Common myeloid progenitor, CD34-positive (primary cell): ENCODE measurements around the gene KCNQ5.

Experiments
- CTCF ChIA-PET: fragments of 350-600 bp; sonication (Branson Sonifier 250); formaldehyde crosslinking; loops from one replicate; lab custom pipeline; 2021; ENCODE audit warnings: antibody characterized with exemption; lab: Charles Lee
- POLR2A ChIA-PET: fragments of 350-600 bp; sonication (Branson Sonifier 250); formaldehyde crosslinking; loops from one replicate; lab custom pipeline; 2021; ENCODE audit warnings: antibody characterized with exemption; lab: Charles Lee
- DNase-seq, 3 donors: peaks; one replicate each; pipeline versions ENCODE4 v3.0.0 to v3.0.0-alpha.2; 2013
- H3K27ac ChIP-seq, 2 experiments: 1 replicate in 1 of 2; 2 replicates in 1 of 2; pipeline ENCODE4 v1.7.0; 2013; ENCODE audit warnings: inconsistent platforms in 2 of 2, low read length in 2 of 2, mild to moderate bottlenecking in 2 of 2, low read depth in 1 of 2, moderate library complexity in 1 of 2; ENCODE audit not compliant: severe bottlenecking in 2 of 2, insufficient read depth in 1 of 2, poor library complexity in 1 of 2
- H3K27me3 ChIP-seq, 5 experiments: replicated peaks in 2 of 5; 1 replicate in 3 of 5; 2 replicates in 2 of 5; pipeline versions ENCODE4 v1.6.1 to v1.7.0; 2013; ENCODE audit warnings: low read length in 4 of 5, mild to moderate bottlenecking in 2 of 5, moderate library complexity in 2 of 5, inconsistent platforms in 1 of 5; ENCODE audit not compliant: insufficient read depth in 5 of 5, control insufficient read depth in 4 of 5
- H3K36me3 ChIP-seq, 4 experiments: 1 replicate in 2 of 4; 2 replicates in 2 of 4; pipeline versions ENCODE4 v1.6.1 to v1.7.0; 2013; ENCODE audit warnings: low read length in 3 of 4, control low read depth in 1 of 4, mild to moderate bottlenecking in 1 of 4; ENCODE audit not compliant: control insufficient read depth in 4 of 4, insufficient read depth in 4 of 4
- H3K4me1 ChIP-seq, 4 experiments: 1 replicate in 3 of 4; 2 replicates in 1 of 4; pipeline versions ENCODE4 v1.6.1 to v1.7.1; 2013; ENCODE audit warnings: low read length in 3 of 4, mild to moderate bottlenecking in 3 of 4, control low read depth in 1 of 4, inconsistent platforms in 1 of 4, moderate library complexity in 1 of 4; ENCODE audit not compliant: control insufficient read depth in 4 of 4, insufficient read depth in 4 of 4; ENCODE audit errors: control extremely low read depth in 1 of 4
- H3K4me3 ChIP-seq, 7 experiments: 1 replicate in 4 of 7; 2 replicates in 3 of 7; pipeline versions ENCODE4 v1.5.1 to v1.7.0; 2013; ENCODE audit warnings: mild to moderate bottlenecking in 7 of 7, low read length in 6 of 7, moderate library complexity in 6 of 7, inconsistent platforms in 2 of 7, low read depth in 2 of 7, control low read depth in 1 of 7; ENCODE audit not compliant: insufficient read depth in 4 of 7, control insufficient read depth in 1 of 7; ENCODE audit errors: extremely low read depth in 1 of 7
- H3K9me3 ChIP-seq, 5 experiments: 1 replicate in 4 of 5; 2 replicates in 1 of 5; pipeline versions ENCODE4 v1.6.1 to v1.7.1; 2013; ENCODE audit warnings: low read length in 4 of 5, mild to moderate bottlenecking in 2 of 5, inconsistent platforms in 1 of 5, low read depth in 1 of 5, moderate library complexity in 1 of 5; ENCODE audit not compliant: control insufficient read depth in 4 of 5, insufficient read depth in 2 of 5; ENCODE audit errors: control extremely low read depth in 1 of 5
- WGBS: methylation state at CpG from one replicate; pipeline ENCODE4 v1.1.5; 2013; ENCODE audit not compliant: insufficient coverage; 5-methylcytosine and 5-hydroxymethylcytosine counted together

The KCNQ5 gene

GRCh38 chr6:72674842-72675241 is 53.0 kb downstream of the KCNQ5 start:
- Histone ChIP-seq H3K27ac (no peak overlapping the region), H3K9me3 (no peaks in the 10 kb centered on the region), H3K36me3 (peaks cover 0 to 4% (median 0%) of the 10 kb centered on the region in 4 experiments), H3K4me3 (no peak overlapping the region), H3K27me3 (no peaks in the 10 kb centered on the region), H3K4me1 (no peaks in the 10 kb centered on the region)
- no CpG with 5 or more reads among the region's 1 CpG for WGBS
- ChIA-PET CTCF (no interaction called here), POLR2A (no interaction called here)
- no peak for DNase-seq

GRCh38 chr6:72675396-72675795 is 53.5 kb downstream of the KCNQ5 start:
- no peaks in the 10 kb centered on the region for H3K27me3 ChIP-seq
- 100% methylated on average over 1 of the region's 1 CpG for WGBS

GRCh38 chr6:72676995-72677394 is 55.1 kb downstream of the KCNQ5 start:
- no CpG with 5 or more reads among the region's 3 CpGs for WGBS
- POLR2A ChIA-PET = no interaction called here
- CTCF ChIA-PET = no interaction called here

More at GRCh38 chr6:72675396-72675795, 53.5 kb downstream of the KCNQ5 start:
- Histone ChIP-seq H3K27ac (no peak overlapping the region), H3K4me1 (no peaks in the 10 kb centered on the region), H3K9me3 (no peaks in the 10 kb centered on the region), H3K36me3 (peaks cover 0 to 4% (median 0%) of the 10 kb centered on the region in 4 experiments), H3K4me3 (no peak overlapping the region)
- POLR2A ChIA-PET = no interaction called here
- CTCF ChIA-PET = no interaction called here
- DNase-seq = no peak

GRCh38 chr6:72677740-72678139 is 55.9 kb downstream of the KCNQ5 start:
- Histone ChIP-seq H3K9me3 (no peaks in the 10 kb centered on the region), H3K4me3 (no peak overlapping the region), H3K36me3 (peaks cover 0 to 10% (median 0%) of the 10 kb centered on the region in 4 experiments), H3K27me3 (no peaks in the 10 kb centered on the region), H3K27ac (no peak overlapping the region), H3K4me1 (no peaks in the 10 kb centered on the region)
- ChIA-PET POLR2A (no interaction called here), CTCF (no interaction called here)
- 100% methylated on average over 1 of the region's 1 CpG for WGBS
- DNase-seq = no peak

More at GRCh38 chr6:72676995-72677394, 55.1 kb downstream of the KCNQ5 start:
- H3K4me3 ChIP-seq = no peak overlapping the region
- no peaks in the 10 kb centered on the region for H3K4me1 ChIP-seq
- H3K36me3 ChIP-seq = peaks cover 0 to 8% (median 0%) of the 10 kb centered on the region in 4 experiments
- H3K27ac ChIP-seq = no peak overlapping the region
- no peaks in the 10 kb centered on the region for H3K27me3 ChIP-seq
- DNase-seq = no peak
- no peaks in the 10 kb centered on the region for H3K9me3 ChIP-seq

- Histone ChIP-seq H3K9me3 (no peaks in the 10 kb centered on the region), H3K36me3 (peaks cover 0 to 21% (median 1%) of the 10 kb centered on the region in 4 experiments), H3K27me3 (no peaks in the 10 kb centered on the region), H3K4me3 (no peak overlapping the region), H3K27ac (no peak overlapping the region), H3K4me1 (no peaks in the 10 kb centered on the region)
- POLR2A ChIA-PET = no interaction called here
- 89% methylated on average over 3 of the region's 3 CpGs for WGBS
- DNase-seq = no peak
- CTCF ChIA-PET = interaction anchor here (1.5 to 1.6 kb wide), 3 partner anchors 10 to 68 kb away, joined by 3 to 4 read pairs (median 3); no protein-coding TSS in a partner anchor
Observed at GRCh38 chr6:72683797-72684196, 61.9 kb downstream of the KCNQ5 start.

GRCh38 chr6:72689107-72689954 is 67.5 kb downstream of the KCNQ5 start:
- Histone ChIP-seq H3K9me3 (no peaks in the 10 kb centered on the region), H3K27me3 (no peaks in the 10 kb centered on the region), H3K4me1 (no peaks in the 10 kb centered on the region), H3K4me3 (no peak overlapping the region), H3K36me3 (peaks cover 0 to 11% (median 1%) of the 10 kb centered on the region in 4 experiments), H3K27ac (no peak overlapping the region)
- CTCF ChIA-PET = interaction anchor here (2.3 kb wide), 1 partner anchor 9 kb away, joined by 8 read pairs; no protein-coding TSS in a partner anchor
- WGBS = 100% methylated on average over 4 of the region's 7 CpGs
- POLR2A ChIA-PET = no interaction called here
- no peak for DNase-seq

GRCh38 chr6:72691249-72691648 is 69.4 kb downstream of the KCNQ5 start:
- CTCF ChIA-PET = no interaction called here
- no peaks in the 10 kb centered on the region for H3K9me3 ChIP-seq

More at GRCh38 chr6:72691249-72691648, 69.4 kb downstream of the KCNQ5 start:
- Histone ChIP-seq H3K27ac (no peak overlapping the region), H3K4me1 (no peaks in the 10 kb centered on the region), H3K4me3 (no peak overlapping the region), H3K36me3 (peaks cover 0 to 10% (median 1%) of the 10 kb centered on the region in 4 experiments), H3K27me3 (no peaks in the 10 kb centered on the region)
- DNase-seq = no peak
- no CpG with 5 or more reads among the region's 6 CpGs for WGBS
- POLR2A ChIA-PET = no interaction called here
